ENCODE measurements around the gene SLC4A3.

GRCh38 chr2:219658196-219658846 is 30.9 kb downstream of the SLC4A3 start:
- TF ChIP-seq CTCF (IDR thresholded peaks at IDR 0.05; ENCODE audit: low read depth, low read length) (no peak), EZH2phosphoT487 (IDR thresholded peaks at IDR 0.05; ENCODE audit: low read depth) (no peak)

Measured in OCI-LY3 (cell line).